Bronchial epithelial cell (primary cell): ENCODE measurements around the gene GJA4. TPM values are rescaled to one million over a fixed set of nuclear protein-coding genes. Genes with fewer than 3 reads are reported as not detected.

Source experiments
- DNase-seq: peaks from one replicate; pipeline ENCODE4 v3.0.0-alpha.2; 2010; ENCODE audit warnings: low read depth
- FAIRE-seq: peaks from 2 replicates; lab custom pipeline; 2011; peaks lifted over from hg19 to GRCh38; lab: Jason Lieb, UNC
- H3K27me3 ChIP-seq: 2 replicates; pipeline ENCODE4 v1.5.1; 2011; ENCODE audit warnings: low read length; ENCODE audit not compliant: control insufficient read depth, insufficient read depth
- H3K36me3 ChIP-seq: 2 replicates; pipeline ENCODE4 v1.5.1; 2011; ENCODE audit warnings: low read length; ENCODE audit not compliant: control insufficient read depth, insufficient read depth
- H3K4me3 ChIP-seq: 2 replicates; pipeline ENCODE4 v1.5.1; 2011; ENCODE audit warnings: mild to moderate bottlenecking, low read depth, low read length, control low read depth
- total RNA-seq: library from RNA; depleted of rRNA; stranded (reverse); fragments of >200 nt; gene quantifications from 2 replicates; pipeline ENCODE4 v1.2.1, GENCODE V29; 2014
- TF ChIP-seq, protein P1 (sequence below): IDR thresholded peaks from 2 replicates; pipeline ENCODE4 v1.5.1; 2011; ENCODE audit warnings: mild to moderate bottlenecking, moderate library complexity, low read length, control low read depth, inconsistent platforms; ENCODE audit not compliant: insufficient read depth, severe bottlenecking

GJA4 gene
- total RNA-seq, 1 donor from 2014 or later: not detected

GRCh38 chr1:34787461-34788420, 5.1 kb upstream of the GJA4 start:
- FAIRE-seq (peak; percentile 28), DNase-seq (peak; percentile 39)
- Histone ChIP-seq H3K4me3 (no peak overlapping the region), H3K27me3 (peaks cover 4% of the 10 kb centered on the region), H3K36me3 (peaks cover 19% of the 10 kb centered on the region)
- TF ChIP-seq, protein P1, sequence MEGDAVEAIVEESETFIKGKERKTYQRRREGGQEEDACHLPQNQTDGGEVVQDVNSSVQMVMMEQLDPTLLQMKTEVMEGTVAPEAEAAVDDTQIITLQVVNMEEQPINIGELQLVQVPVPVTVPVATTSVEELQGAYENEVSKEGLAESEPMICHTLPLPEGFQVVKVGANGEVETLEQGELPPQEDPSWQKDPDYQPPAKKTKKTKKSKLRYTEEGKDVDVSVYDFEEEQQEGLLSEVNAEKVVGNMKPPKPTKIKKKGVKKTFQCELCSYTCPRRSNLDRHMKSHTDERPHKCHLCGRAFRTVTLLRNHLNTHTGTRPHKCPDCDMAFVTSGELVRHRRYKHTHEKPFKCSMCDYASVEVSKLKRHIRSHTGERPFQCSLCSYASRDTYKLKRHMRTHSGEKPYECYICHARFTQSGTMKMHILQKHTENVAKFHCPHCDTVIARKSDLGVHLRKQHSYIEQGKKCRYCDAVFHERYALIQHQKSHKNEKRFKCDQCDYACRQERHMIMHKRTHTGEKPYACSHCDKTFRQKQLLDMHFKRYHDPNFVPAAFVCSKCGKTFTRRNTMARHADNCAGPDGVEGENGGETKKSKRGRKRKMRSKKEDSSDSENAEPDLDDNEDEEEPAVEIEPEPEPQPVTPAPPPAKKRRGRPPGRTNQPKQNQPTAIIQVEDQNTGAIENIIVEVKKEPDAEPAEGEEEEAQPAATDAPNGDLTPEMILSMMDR: peak; percentile 17

DNA sequence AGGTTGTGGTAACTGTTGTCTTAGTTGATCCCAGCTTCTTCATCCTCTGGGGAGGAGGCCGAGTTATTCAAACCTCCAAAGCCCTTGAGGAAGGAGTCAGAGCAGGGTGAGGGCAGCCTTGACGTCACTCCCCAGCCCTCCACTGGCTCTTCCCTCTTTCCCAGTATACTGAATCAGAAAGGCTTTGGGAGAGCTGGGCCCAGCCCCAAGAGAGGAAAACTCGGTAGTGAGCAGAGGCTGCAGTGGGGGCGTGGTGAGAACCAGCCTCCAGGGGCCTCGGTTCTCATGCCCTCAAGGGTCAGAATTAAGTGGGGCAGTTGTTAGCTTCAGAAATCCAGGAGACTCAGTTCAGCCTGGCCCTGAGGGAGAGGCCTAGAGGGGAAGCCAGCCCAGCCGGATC, 1.8 kb upstream of the GJA4 start:
- no peak for DNase-seq
- Histone ChIP-seq H3K27me3 (peaks cover 6% of the 10 kb centered on the region), H3K4me3 (no peak overlapping the region), H3K36me3 (peaks cover under 1% of the 10 kb centered on the region)
- FAIRE-seq: peak; percentile 18
- TF ChIP-seq, protein P1: no peak

- Histone ChIP-seq H3K36me3 (no peaks in the 10 kb centered on the region), H3K27me3 (peaks cover 6% of the 10 kb centered on the region), H3K4me3 (no peak overlapping the region)
- DNase-seq (no peak), FAIRE-seq (no peak)
- TF ChIP-seq, protein P1: no peak
Measured at GRCh38 chr1:34792424-34792823, 375 bp upstream of the GJA4 start.

DNA sequence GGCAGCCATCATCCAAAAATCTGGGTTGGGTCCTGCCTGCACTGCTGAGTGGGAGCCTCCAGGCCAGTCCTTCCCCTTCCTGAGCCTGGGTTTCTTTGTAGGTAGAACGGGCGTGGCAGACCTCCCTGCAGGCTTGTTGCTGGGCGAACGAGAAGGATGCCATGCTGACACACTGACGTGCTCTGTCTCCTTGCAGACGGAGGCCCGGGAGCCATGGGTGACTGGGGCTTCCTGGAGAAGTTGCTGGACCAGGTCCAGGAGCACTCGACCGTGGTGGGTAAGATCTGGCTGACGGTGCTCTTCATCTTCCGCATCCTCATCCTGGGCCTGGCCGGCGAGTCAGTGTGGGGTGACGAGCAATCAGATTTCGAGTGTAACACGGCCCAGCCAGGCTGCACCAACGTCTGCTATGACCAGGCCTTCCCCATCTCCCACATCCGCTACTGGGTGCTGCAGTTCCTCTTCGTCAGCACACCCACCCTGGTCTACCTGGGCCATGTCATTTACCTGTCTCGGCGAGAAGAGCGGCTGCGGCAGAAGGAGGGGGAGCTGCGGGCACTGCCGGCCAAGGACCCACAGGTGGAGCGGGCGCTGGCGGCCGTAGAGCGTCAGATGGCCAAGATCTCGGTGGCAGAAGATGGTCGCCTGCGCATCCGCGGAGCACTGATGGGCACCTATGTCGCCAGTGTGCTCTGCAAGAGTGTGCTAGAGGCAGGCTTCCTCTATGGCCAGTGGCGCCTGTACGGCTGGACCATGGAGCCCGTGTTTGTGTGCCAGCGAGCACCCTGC, 1.4 kb downstream of the GJA4 start:
- TF ChIP-seq, protein P1: no peak
- Histone ChIP-seq H3K36me3 (no peaks in the 10 kb centered on the region), H3K27me3 (peaks cover 6% of the 10 kb centered on the region), H3K4me3 (no peak overlapping the region)
- FAIRE-seq: no peak
- DNase-seq: no peak

DNA sequence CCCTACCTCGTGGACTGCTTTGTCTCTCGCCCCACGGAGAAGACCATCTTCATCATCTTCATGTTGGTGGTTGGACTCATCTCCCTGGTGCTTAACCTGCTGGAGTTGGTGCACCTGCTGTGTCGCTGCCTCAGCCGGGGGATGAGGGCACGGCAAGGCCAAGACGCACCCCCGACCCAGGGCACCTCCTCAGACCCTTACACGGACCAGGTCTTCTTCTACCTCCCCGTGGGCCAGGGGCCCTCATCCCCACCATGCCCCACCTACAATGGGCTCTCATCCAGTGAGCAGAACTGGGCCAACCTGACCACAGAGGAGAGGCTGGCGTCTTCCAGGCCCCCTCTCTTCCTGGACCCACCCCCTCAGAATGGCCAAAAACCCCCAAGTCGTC, 2.0 kb downstream of the GJA4 start:
- Histone ChIP-seq H3K4me3 (no peak overlapping the region), H3K36me3 (no peaks in the 10 kb centered on the region), H3K27me3 (peaks cover 6% of the 10 kb centered on the region)
- DNase-seq: no peak
- FAIRE-seq: no peak
- TF ChIP-seq, protein P1: no peak
